H1 (cell line): Measurements from ENCODE around the gene IST1. TPM values are rescaled to one million over a fixed set of nuclear protein-coding genes. Genes with fewer than 3 reads are reported as not detected.

Experiments used
- CTCF ChIA-PET: fragments of 300-600 bp; sonication (Branson Sonifier 250); formaldehyde crosslinking; loops from one replicate; lab custom pipeline; 2021; ENCODE audit not compliant: partially characterized antibody; lab: Charles Lee
- POLR2A ChIA-PET: fragments of 300-600 bp; sonication (Branson Sonifier 250); formaldehyde crosslinking; loops from one replicate; lab custom pipeline; 2021; ENCODE audit warnings: inconsistent platforms; ENCODE audit not compliant: partially characterized antibody; lab: Charles Lee
- DNase-seq, 2 experiments: peaks; one replicate each; pipeline versions ENCODE4 v3.0.0 to v3.0.0-alpha.2; 2010 to 2022; ENCODE audit warnings: low spot score in 2 of 2, low read depth in 1 of 2, mixed read lengths in 1 of 2
- FAIRE-seq: peaks from 2 replicates; lab custom pipeline; 2011; peaks lifted over from hg19 to GRCh38; lab: Jason Lieb, UNC
- H2AFZ ChIP-seq: 2 replicates; pipeline ENCODE4 v1.8.1; 2012; ENCODE audit warnings: low read length, inconsistent platforms
- H2AK5ac ChIP-seq: 2 replicates; pipeline ENCODE4 v1.6.1; 2013; ENCODE audit warnings: low read depth, low read length
- H2BK120ac ChIP-seq: replicated peaks from 2 replicates; pipeline ENCODE3; 2013; ENCODE audit warnings: low read depth, low read length, inconsistent platforms
- H2BK12ac ChIP-seq: 2 replicates; pipeline ENCODE4 v1.6.1; 2013; ENCODE audit warnings: low read depth, low read length
- H2BK15ac ChIP-seq: 2 replicates; pipeline ENCODE4 v1.6.1; 2013; ENCODE audit warnings: low read length
- H2BK20ac ChIP-seq: 2 replicates; pipeline ENCODE4 v1.6.1; 2013; ENCODE audit warnings: low read length
- H2BK5ac ChIP-seq: 2 replicates; pipeline ENCODE4 v1.6.1; 2013; ENCODE audit warnings: low read depth, low read length
- H3K14ac ChIP-seq: 2 replicates; pipeline ENCODE4 v1.6.1; 2013; ENCODE audit warnings: inconsistent platforms; ENCODE audit not compliant: insufficient read length
- H3K18ac ChIP-seq: 2 replicates; pipeline ENCODE4 v1.6.1; 2013; ENCODE audit warnings: low read length; ENCODE audit errors: extremely low read depth
- H3K23ac ChIP-seq: 2 replicates; pipeline ENCODE4 v1.6.1; 2013; ENCODE audit warnings: inconsistent platforms; ENCODE audit not compliant: insufficient read length
- H3K23me2 ChIP-seq: 2 replicates; pipeline ENCODE4 v1.6.1; 2013; ENCODE audit warnings: low read depth, low read length
- H3K27ac ChIP-seq: 2 replicates; pipeline ENCODE4 v1.6.1; 2011; ENCODE audit warnings: low read depth, low read length, inconsistent platforms
- H3K27me3 ChIP-seq, 4 experiments: replicated peaks in 1 of 4; 1 replicate in 1 of 4; 2 replicates in 3 of 4; pipeline versions ENCODE4 v1.6.1 to v1.8.1; 2011 to 2013; ENCODE audit warnings: low read length in 3 of 4, mild to moderate bottlenecking in 3 of 4, inconsistent platforms in 2 of 4, mixed read lengths in 2 of 4, moderate library complexity in 1 of 4; ENCODE audit not compliant: control insufficient read depth in 3 of 4, insufficient read depth in 3 of 4; ENCODE audit errors: extremely low read depth in 1 of 4
- H3K36me3 ChIP-seq, 4 experiments: 2 replicates each; pipeline versions ENCODE4 v1.6.1 to v1.8.1; 2011 to 2013; ENCODE audit warnings: mild to moderate bottlenecking in 4 of 4, low read length in 3 of 4, moderate library complexity in 2 of 4, control low read depth in 1 of 4, inconsistent platforms in 1 of 4; ENCODE audit not compliant: insufficient read depth in 4 of 4, control insufficient read depth in 2 of 4
- H3K4ac ChIP-seq: replicated peaks from 2 replicates; pipeline ENCODE3; 2013; ENCODE audit warnings: low read length, low read depth, mixed read lengths, inconsistent platforms; ENCODE audit not compliant: insufficient read length
- H3K4me1 ChIP-seq, 4 experiments: replicated peaks in 1 of 4; 1 replicate in 1 of 4; 2 replicates in 3 of 4; pipeline versions ENCODE4 v1.6.1 to v1.8.1; 2011 to 2013; ENCODE audit warnings: low read length in 3 of 4, inconsistent platforms in 2 of 4, mixed read lengths in 1 of 4; ENCODE audit not compliant: insufficient read depth in 4 of 4, control insufficient read depth in 3 of 4
- H3K4me2 ChIP-seq, 2 experiments: 2 replicates each; pipeline versions ENCODE4 v1.6.1 to v1.8.1; 2011 to 2013; ENCODE audit warnings: low read depth in 2 of 2, low read length in 2 of 2, control low read depth in 1 of 2, inconsistent platforms in 1 of 2, mild to moderate bottlenecking in 1 of 2; ENCODE audit not compliant: insufficient read depth in 1 of 2
- H3K4me3 ChIP-seq, 4 experiments: fragments of 200-600, 300-600 bp in 1 of 4; sonication (generic), shearing (Covaris generic), sonication (Bioruptor Twin) in 1 of 4; 2 replicates each; pipeline versions ENCODE4 v1.5.1 to v1.8.1; 2011 to 2016; ENCODE audit warnings: low read length in 4 of 4, low read depth in 3 of 4, control low read depth in 2 of 4, inconsistent platforms in 2 of 4, mild to moderate bottlenecking in 2 of 4, mixed read lengths in 1 of 4, moderate library complexity in 1 of 4; ENCODE audit not compliant: insufficient read depth in 2 of 4; ENCODE audit errors: extremely low read depth in 1 of 4
- H3K56ac ChIP-seq: replicated peaks from 2 replicates; pipeline ENCODE3; 2013; ENCODE audit warnings: low read depth, mild to moderate bottlenecking, mixed read lengths, low read length, inconsistent platforms; ENCODE audit not compliant: insufficient read length
- H3K79me1 ChIP-seq: 2 replicates; pipeline ENCODE4 v1.6.1; 2013; ENCODE audit warnings: low read depth, low read length, control low read depth
- H3K79me2 ChIP-seq, 2 experiments: 2 replicates each; pipeline versions ENCODE4 v1.6.1 to v1.8.1; 2012 to 2013; ENCODE audit warnings: low read length in 2 of 2, mild to moderate bottlenecking in 2 of 2, inconsistent platforms in 1 of 2; ENCODE audit not compliant: insufficient read depth in 2 of 2, control insufficient read depth in 1 of 2
- H3K9ac ChIP-seq, 4 experiments: replicated peaks in 1 of 4; 1 replicate in 1 of 4; 2 replicates in 3 of 4; pipeline versions ENCODE4 v1.6.1 to v1.8.1; 2011 to 2013; ENCODE audit warnings: low read depth in 3 of 4, low read length in 3 of 4, control low read depth in 2 of 4, mild to moderate bottlenecking in 2 of 4, moderate library complexity in 2 of 4, inconsistent platforms in 1 of 4; ENCODE audit errors: extremely low read depth in 1 of 4
- H3K9me3 ChIP-seq, 2 experiments: 2 replicates each; pipeline versions ENCODE4 v1.6.1 to v1.8.1; 2012 to 2013; ENCODE audit warnings: mild to moderate bottlenecking in 2 of 2, moderate library complexity in 2 of 2, control low read depth in 1 of 2, inconsistent platforms in 1 of 2, low read depth in 1 of 2, low read length in 1 of 2, mixed read lengths in 1 of 2; ENCODE audit not compliant: insufficient read depth in 2 of 2
- H4K20me1 ChIP-seq, 2 experiments: replicated peaks in 1 of 2; 2 replicates each; pipeline versions ENCODE3 to v1.8.1; 2011 to 2013; ENCODE audit warnings: inconsistent platforms in 2 of 2, low read length in 2 of 2, mild to moderate bottlenecking in 1 of 2; ENCODE audit not compliant: insufficient read depth in 2 of 2, control insufficient read depth in 1 of 2
- H4K5ac ChIP-seq: 2 replicates; pipeline ENCODE4 v1.6.1; 2013; ENCODE audit warnings: low read length, low read depth, mixed read lengths, inconsistent platforms; ENCODE audit not compliant: insufficient read length
- H4K8ac ChIP-seq: 2 replicates; pipeline ENCODE4 v1.8.0; 2013; ENCODE audit warnings: mild to moderate bottlenecking, moderate library complexity, low read length, inconsistent platforms; ENCODE audit not compliant: insufficient read depth; ENCODE audit errors: extremely low read depth
- H4K91ac ChIP-seq: replicated peaks from 2 replicates; pipeline ENCODE3; 2013; ENCODE audit warnings: low read length, mixed read lengths, inconsistent platforms; ENCODE audit not compliant: insufficient read length
- CBX8 ChIP-seq: fragments of 300-800, 300-1000 bp; sonication (generic); IDR thresholded peaks from 2 replicates; pipeline ENCODE4 v1.7.1; 2016; ENCODE audit warnings: low read depth, low read length, borderline replicate concordance
- KDM4A ChIP-seq: IDR thresholded peaks from one replicate; pipeline ENCODE4 v1.7.1; 2012; ENCODE audit warnings: low read depth, mild to moderate bottlenecking, moderate library complexity, low read length, inconsistent platforms; ENCODE audit not compliant: severe bottlenecking
- PHF8 ChIP-seq: fragments of 200-600 bp; sonication (generic); conservative IDR thresholded peaks from 2 replicates; pipeline ENCODE4 v1.7.1; 2012; ENCODE audit warnings: low read depth, mild to moderate bottlenecking, inconsistent platforms, low read length, moderate library complexity
- SAP30 ChIP-seq: fragments of 300-600 bp; sonication (generic); IDR thresholded peaks from 2 replicates; pipeline ENCODE4 v1.7.1; 2012; ENCODE audit warnings: low read length, moderate library complexity, mild to moderate bottlenecking, inconsistent platforms; ENCODE audit not compliant: insufficient read depth, insufficient replicate concordance
- WGBS, 2 experiments: shearing (Covaris generic) in 1 of 2; methylation state at CpG; one replicate each; pipeline versions ENCODE4 v1.1.6 to v1.1.7; 2013 to 2015; ENCODE audit warnings: low lambda C conversion rate in 2 of 2, mixed read lengths in 2 of 2, inconsistent platforms in 1 of 2, low coverage in 1 of 2, missing lambda C conversion rate in 1 of 2; ENCODE audit not compliant: insufficient replicate concordance in 2 of 2, insufficient coverage in 1 of 2, insufficient read length in 1 of 2; ENCODE audit errors: extremely low coverage in 1 of 2, missing lambda C conversion rate in 1 of 2; 5-methylcytosine and 5-hydroxymethylcytosine counted together
- polyA plus RNA-seq, 7 experiments: library from polyadenylated mRNA; depleted of rRNA in 3 of 7; stranded (reverse) in 5 of 7; unstranded in 2 of 7; fragments of >200 nt in 5 of 7; fragments of 200-250 nt in 2 of 7; gene quantifications; 1 replicate in 5 of 7; 2 replicates in 1 of 7; 4 replicates in 1 of 7; pipeline versions ENCODE4 v1.2.1 to v1.2.3, GENCODE V29; 2011 to 2013; ENCODE audit warnings: missing spikeins in 2 of 7, mixed read lengths in 2 of 7
- total RNA-seq: library from RNA; stranded (reverse); fragmentation: NEBNext Ultra II Directional; extraction: Animal tissue kit (Norgen Biotek cat#: 25700); gene quantifications from 2 replicates; pipeline ENCODE4 v1.2.1, GENCODE V29; 2021

The IST1 gene
- total and polyA plus RNA-seq, 2 of the 8 experiments (the other 6 are each of a cell fraction or from before 2014, with no cell fraction given): 190 to 248 TPM

DNA sequence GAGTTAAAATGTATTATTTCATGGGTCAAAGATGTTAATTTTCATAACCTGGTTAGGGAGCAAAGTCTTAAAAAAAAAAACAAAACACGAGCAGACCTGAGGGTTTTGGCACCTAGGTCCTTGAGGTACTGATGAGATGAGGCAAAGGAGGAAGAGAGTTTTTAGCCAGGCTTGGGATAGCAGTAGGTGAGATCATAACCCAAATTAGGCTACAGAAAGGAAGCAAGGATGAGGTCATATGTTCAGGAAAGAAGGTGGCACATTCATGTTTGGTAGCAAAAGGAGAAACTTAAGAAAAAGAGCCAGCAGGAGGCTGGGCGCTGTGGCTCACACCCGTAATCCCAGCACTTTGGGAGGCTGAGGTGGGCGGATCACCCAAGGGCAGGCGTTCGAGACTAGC, 46.7 kb upstream of the IST1 start:
- peaks cover 11 to 21% of the 10 kb centered on the region in 2 experiments for H3K79me2 ChIP-seq
- H3K27me3 ChIP-seq: no peaks in the 10 kb centered on the region
- FAIRE-seq (no peak), DNase-seq (no peak)
- H4K5ac ChIP-seq: no peak overlapping the region
- no peak overlapping the region for H2AFZ ChIP-seq
- no peak overlapping the region for H2BK15ac ChIP-seq
- no peak overlapping the region for H4K8ac ChIP-seq
- H3K23ac ChIP-seq: no peak overlapping the region
- no peak overlapping the region for H2BK20ac ChIP-seq
- H2BK5ac ChIP-seq: no peak overlapping the region
- H4K20me1 ChIP-seq: peaks cover 0 to 9% of the 10 kb centered on the region in 2 experiments
- POLR2A ChIA-PET: interaction anchor here (1.2 to 3.0 kb wide), 3 partner anchors 10 to 35 kb away, joined by 3 to 15 read pairs (median 3); no protein-coding TSS in a partner anchor
- WGBS, 2 experiments: 96% methylated on average over 6 of the region's 6 CpGs; no CpG with 5 or more reads in 1 of the 2 experiments
- H2BK120ac ChIP-seq: no peak overlapping the region
- H3K9ac ChIP-seq: no peak overlapping the region
- CTCF ChIA-PET: interaction anchor here (0.7 to 1.6 kb wide), 2 partner anchors 21 to 34 kb away, joined by 3 read pairs; no protein-coding TSS in a partner anchor
- no peak overlapping the region for H3K27ac ChIP-seq
- H2BK12ac ChIP-seq: no peak overlapping the region
- no peak overlapping the region for H3K18ac ChIP-seq
- H3K14ac ChIP-seq: no peak overlapping the region
- H3K4me2 ChIP-seq: no peak overlapping the region
- peaks cover 11 to 24% (median 21%) of the 10 kb centered on the region in 4 experiments; a peak in 7 of 8 replicates for H3K36me3 ChIP-seq
- H3K4ac ChIP-seq: no peak overlapping the region
- peaks cover 6% of the 10 kb centered on the region for H3K23me2 ChIP-seq
- H2AK5ac ChIP-seq: no peak overlapping the region
- H4K91ac ChIP-seq: no peak overlapping the region
- TF ChIP-seq SAP30: no peak
- no peak for TF ChIP-seq CBX8
- no peak for TF ChIP-seq KDM4A
- TF ChIP-seq PHF8: no peak
- peaks cover 0 to 5% (median 0%) of the 10 kb centered on the region in 4 experiments; a peak in 2 of 7 replicates for H3K4me1 ChIP-seq
- peaks cover 11% of the 10 kb centered on the region; the same call in 1 of the 2 replicates for H3K79me1 ChIP-seq
- no peak overlapping the region for H3K56ac ChIP-seq
- H3K9me3 ChIP-seq: no peaks in the 10 kb centered on the region
- no peak overlapping the region for H3K4me3 ChIP-seq
